Upper lobe of left lung (tissue), 6 donors: ENCODE results near the gene WASHC1. TPM values are rescaled to one million over a fixed set of nuclear protein-coding genes. Genes with fewer than 3 reads are reported as not detected.
A peak's percentile ranks its signal among the peaks of the same experiment; 100 is the strongest.
"Not testable (repeated sequence)": the region's sequence is repeated elsewhere in the genome, so short reads cannot be mapped to it uniquely, and the experiment has no call there.

Experiments
- ATAC-seq, 2 donors: fragments of 200-7000 bp; cut with Tn5 transposase; one replicate each; pipeline ENCODE4 v1.9.1; 2022; ENCODE audit warnings: mild to moderate bottlenecking in 2 of 2, moderate library complexity in 2 of 2; ENCODE audit not compliant: low FRiP score in 2 of 2
- DNase-seq, 2 donors: peaks; one replicate each; pipeline ENCODE4 v3.0.0-alpha.2; 2019 to 2020
- H3K27ac ChIP-seq, 4 donors: fragments of 200-600 bp; sonication (generic); one replicate each; pipeline ENCODE4 v1.5.1; 2016 to 2019
- H3K27me3 ChIP-seq, 4 donors: fragments of 200-600 bp; sonication (generic); one replicate each; pipeline ENCODE4 v1.5.1; 2017 to 2019
- H3K36me3 ChIP-seq, 4 donors: fragments of 200-600 bp; sonication (generic); one replicate each; pipeline ENCODE4 v1.5.1; 2016 to 2019
- H3K4me1 ChIP-seq, 4 donors: fragments of 200-600 bp; sonication (generic); one replicate each; pipeline ENCODE4 v1.5.1; 2018 to 2019
- H3K4me3 ChIP-seq, 4 donors: fragments of 200-600 bp; sonication (generic); one replicate each; pipeline ENCODE4 v1.5.1; 2017 to 2019; ENCODE audit warnings: mild to moderate bottlenecking in 2 of 4, moderate library complexity in 1 of 4
- H3K9me3 ChIP-seq, 4 donors: fragments of 200-600 bp; sonication (generic); one replicate each; pipeline ENCODE4 v1.5.1; 2018 to 2019
- WGBS, 2 donors: methylation state at CpG; one replicate each; pipeline ENCODE4 v1.1.5; 2017 to 2018; 5-methylcytosine and 5-hydroxymethylcytosine counted together
- total RNA-seq, 6 donors: library from RNA; depleted of rRNA in 4 of 6; stranded (reverse); fragments of >200 nt in 4 of 6; gene quantifications; one replicate each; pipeline versions ENCODE4 v1.1.0 to v1.2.1, GENCODE V29; 2016 to 2021
- TF ChIP-seq, protein P1 (sequence below), 6 experiments: fragments of 450-650 bp in 4 of 6; fragments of 200-600 bp in 2 of 6; sonication (generic) in 2 of 6; IDR thresholded peaks; one replicate each; pipeline ENCODE4 v1.5.1; 2016 to 2019; ENCODE audit warnings: antibody characterized with exemption in 6 of 6
- donor health status: DM: no; HTN: no; CAD: no; lungs with moderate emphysema.
- donor health status: DM: no; HTN: yes; CAD: no; lungs with severe emphysema.

Gene WASHC1, protein sequence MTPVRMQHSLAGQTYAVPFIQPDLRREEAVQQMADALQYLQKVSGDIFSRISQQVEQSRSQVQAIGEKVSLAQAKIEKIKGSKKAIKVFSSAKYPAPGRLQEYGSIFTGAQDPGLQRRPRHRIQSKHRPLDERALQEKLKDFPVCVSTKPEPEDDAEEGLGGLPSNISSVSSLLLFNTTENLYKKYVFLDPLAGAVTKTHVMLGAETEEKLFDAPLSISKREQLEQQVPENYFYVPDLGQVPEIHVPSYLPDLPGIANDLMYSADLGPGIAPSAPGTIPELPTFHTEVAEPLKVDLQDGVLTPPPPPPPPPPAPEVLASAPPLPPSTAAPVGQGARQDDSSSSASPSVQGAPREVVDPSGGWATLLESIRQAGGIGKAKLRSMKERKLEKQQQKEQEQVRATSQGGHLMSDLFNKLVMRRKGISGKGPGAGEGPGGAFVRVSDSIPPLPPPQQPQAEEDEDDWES
- 10 to 100 TPM in 4 of 6 donors, 1 to 10 TPM in 2; 3.0 to 29.4 (median 26.9) TPM for total RNA-seq

DNA sequence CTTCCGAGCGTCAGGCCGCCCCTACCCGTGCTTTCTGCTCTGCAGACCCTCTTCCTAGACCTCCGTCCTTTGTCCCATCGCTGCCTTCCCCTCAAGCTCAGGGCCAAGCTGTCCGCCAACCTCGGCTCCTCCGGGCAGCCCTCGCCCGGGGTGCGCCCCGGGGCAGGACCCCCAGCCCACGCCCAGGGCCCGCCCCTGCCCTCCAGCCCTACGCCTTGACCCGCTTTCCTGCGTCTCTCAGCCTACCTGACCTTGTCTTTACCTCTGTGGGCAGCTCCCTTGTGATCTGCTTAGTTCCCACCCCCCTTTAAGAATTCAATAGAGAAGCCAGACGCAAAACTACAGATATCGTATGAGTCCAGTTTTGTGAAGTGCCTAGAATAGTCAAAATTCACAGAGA lies at the start of gene WASHC1:
Gene WASHC1 (minus strand): TSS at position 101 of the 400 bp plus-strand sequence. CDS start 4,457 bp downstream, outside the sequence.
- no CpG with 5 or more reads among the region's 20 CpGs for WGBS, 2 donors
- not testable (repeated sequence) for H3K4me1 ChIP-seq

DNA sequence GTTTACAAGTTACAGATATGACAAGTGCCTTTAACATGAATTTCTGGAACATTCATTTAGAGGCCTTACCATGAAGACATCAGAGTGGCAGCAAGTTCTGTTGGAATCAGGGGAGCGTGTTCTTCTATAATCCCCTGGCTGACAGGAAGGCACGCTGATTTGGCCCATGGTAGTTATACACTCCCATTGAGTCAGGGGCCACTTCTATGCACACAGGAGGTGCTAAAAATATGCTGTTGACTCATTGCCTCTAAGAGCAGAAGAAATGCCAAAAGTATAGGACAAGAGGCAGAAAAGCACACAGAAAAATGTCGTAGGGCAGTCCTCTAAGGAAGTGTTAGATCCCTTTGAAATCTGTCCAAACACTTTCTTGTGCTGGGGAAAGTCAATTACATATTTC lies 49.1 kb upstream of the WASHC1 start:
- not testable (repeated sequence) for H3K9me3 ChIP-seq, H3K36me3 ChIP-seq, H3K27ac ChIP-seq, H3K27me3 ChIP-seq, DNase-seq, H3K4me1 ChIP-seq, H3K4me3 ChIP-seq
- ATAC-seq, result peak in 1 of 2 donors; percentile 65
- no CpG with 5 or more reads among the region's 3 CpGs for WGBS, 2 donors

More for the DNA sequence above, at the start of gene WASHC1:
- DNase-seq, H3K9me3 ChIP-seq, H3K27me3 ChIP-seq, H3K36me3 ChIP-seq, ATAC-seq: not testable (repeated sequence)
- Histone ChIP-seq H3K4me3 (peak within 1 kb of the TSS in 3 of 4 donors; percentile 31 to 47 (median 47)), H3K27ac (peak within 1 kb of the TSS in 1 of 4 donors; percentile 64)

DNA sequence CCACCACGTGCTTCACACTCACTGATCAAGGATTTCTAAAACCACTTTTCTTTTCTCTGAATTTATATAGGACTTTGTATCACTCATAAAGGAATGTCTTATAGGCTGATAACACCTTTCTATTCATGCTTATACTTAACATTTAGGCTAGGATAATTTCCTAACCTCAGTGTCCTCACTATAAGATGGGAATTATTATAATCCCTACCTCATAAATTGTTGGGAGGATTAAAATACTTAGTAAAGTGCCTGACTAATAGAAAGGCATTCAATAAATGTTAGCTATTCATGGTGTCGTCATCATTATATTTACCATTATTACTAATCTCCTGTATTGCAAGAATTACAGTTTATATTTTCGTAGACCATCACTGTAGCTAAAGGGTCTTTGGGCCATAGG lies 47.1 kb upstream of the WASHC1 start:
- not testable (repeated sequence) for H3K36me3 ChIP-seq, H3K27ac ChIP-seq, ATAC-seq, DNase-seq, H3K9me3 ChIP-seq, H3K4me3 ChIP-seq, H3K27me3 ChIP-seq
- 85% methylated on average over 3 of the region's 3 CpGs; no CpG with 5 or more reads in 1 of the 2 donors for WGBS, 2 donors
- H3K4me1 ChIP-seq, result peaks cover 0 to 10% (median 4%) of the 10 kb centered on the region in 4 donors

DNA sequence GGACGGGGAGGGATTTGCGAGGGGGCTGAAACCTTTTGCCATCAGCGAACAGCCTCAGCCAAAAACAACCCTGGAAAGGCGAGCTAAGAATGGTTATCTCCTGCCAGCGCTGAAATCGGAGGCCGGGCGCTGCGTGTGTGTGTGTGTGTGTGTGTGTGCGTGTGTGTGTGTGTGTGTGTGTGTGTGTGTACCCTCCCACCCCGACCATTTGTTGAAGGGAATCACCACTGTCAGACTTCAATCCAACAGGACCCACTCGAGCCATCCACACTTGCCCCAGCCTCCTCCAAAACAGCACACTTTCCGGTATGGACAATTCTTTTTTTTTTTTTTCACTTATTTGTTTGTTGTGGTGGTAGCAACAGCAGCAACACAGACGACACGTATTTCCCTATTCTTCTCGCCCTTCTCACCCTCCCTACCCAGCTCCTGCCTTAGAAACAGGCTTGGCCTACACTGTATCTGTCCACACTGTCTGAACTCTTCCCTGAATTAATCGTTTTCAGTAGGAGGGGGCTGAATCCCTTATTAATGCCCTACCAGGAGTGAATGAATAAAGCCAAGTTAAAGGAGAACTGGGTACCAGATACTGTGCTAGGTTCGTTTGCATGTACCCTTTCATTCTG lies 44.8 kb upstream of the WASHC1 start:
- H3K9me3 ChIP-seq, H3K27me3 ChIP-seq, DNase-seq, H3K36me3 ChIP-seq: not testable (repeated sequence)
- Histone ChIP-seq H3K4me1 (peaks cover 0 to 10% (median 4%) of the 10 kb centered on the region in 4 donors), H3K4me3 (peak overlapping the region in 3 of 4 donors; percentile 39 to 57 (median 53)), H3K27ac (peak overlapping the region in 1 of 4 donors; percentile 69)
- 18 to 33% methylated on average over 7 to 16 of the region's 18 CpGs for WGBS, 2 donors
- peak; percentile 35 to 56 for ATAC-seq

DNA sequence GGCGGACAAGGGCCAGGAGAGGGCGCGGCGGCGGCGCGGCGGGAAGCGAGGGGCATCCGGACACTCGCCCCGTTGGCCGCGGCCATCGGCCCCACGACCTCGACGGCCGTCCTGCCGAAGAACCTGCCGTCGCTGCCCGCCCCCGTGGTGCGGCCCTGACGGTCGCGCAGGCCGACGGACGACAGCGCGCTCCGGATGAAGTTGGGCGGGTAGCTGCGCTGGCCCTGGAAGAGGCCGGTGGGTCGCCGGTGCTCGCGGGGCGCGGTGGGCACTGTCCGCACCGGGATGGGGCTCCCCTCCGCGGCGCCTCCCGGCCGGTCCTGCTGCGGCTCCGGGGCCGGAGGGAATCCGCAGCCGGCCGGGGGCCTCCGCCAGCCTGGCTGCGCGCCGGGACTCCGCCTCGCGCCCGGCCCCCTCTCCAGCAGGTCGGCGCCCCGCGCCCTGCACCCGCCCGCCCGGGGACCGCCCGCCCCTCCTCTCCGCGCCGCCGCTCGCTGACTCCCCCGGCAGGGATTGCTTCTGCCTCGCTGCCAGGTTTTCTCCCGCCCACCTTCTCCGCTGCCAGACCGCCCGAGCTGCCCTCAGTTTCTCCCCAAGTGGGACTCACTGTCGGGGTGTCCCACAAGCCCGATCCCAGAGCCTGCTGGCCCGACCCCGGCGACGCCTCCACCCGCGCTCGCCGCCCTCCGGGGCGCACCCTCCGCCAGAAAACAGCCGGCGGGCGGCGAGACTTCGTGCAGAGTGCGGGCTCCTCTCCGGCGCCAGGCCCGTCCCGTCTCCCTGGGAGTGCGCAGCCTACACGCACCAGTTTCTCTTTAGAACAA lies 44.0 kb upstream of the WASHC1 start:
- WGBS, 2 donors, result 0% methylated on average over 2 to 36 of the region's 109 CpGs
- peaks cover 0 to 10% (median 4%) of the 10 kb centered on the region in 4 donors for H3K4me1 ChIP-seq
- DNase-seq (peak in 1 of 2 donors; percentile 89), ATAC-seq (peak; percentile 55 to 76)
- not testable (repeated sequence) for H3K36me3 ChIP-seq, H3K9me3 ChIP-seq, H3K27me3 ChIP-seq
- peak overlapping the region; percentile 30 to 57 (median 46) for H3K4me3 ChIP-seq
- peak overlapping the region in 2 of 4 donors; percentile 63 to 69 for H3K27ac ChIP-seq
- TF ChIP-seq, protein P1, sequence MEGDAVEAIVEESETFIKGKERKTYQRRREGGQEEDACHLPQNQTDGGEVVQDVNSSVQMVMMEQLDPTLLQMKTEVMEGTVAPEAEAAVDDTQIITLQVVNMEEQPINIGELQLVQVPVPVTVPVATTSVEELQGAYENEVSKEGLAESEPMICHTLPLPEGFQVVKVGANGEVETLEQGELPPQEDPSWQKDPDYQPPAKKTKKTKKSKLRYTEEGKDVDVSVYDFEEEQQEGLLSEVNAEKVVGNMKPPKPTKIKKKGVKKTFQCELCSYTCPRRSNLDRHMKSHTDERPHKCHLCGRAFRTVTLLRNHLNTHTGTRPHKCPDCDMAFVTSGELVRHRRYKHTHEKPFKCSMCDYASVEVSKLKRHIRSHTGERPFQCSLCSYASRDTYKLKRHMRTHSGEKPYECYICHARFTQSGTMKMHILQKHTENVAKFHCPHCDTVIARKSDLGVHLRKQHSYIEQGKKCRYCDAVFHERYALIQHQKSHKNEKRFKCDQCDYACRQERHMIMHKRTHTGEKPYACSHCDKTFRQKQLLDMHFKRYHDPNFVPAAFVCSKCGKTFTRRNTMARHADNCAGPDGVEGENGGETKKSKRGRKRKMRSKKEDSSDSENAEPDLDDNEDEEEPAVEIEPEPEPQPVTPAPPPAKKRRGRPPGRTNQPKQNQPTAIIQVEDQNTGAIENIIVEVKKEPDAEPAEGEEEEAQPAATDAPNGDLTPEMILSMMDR (IDR thresholded peaks at IDR 0.05), result peak in 1 of 6 experiments; percentile 20

DNA sequence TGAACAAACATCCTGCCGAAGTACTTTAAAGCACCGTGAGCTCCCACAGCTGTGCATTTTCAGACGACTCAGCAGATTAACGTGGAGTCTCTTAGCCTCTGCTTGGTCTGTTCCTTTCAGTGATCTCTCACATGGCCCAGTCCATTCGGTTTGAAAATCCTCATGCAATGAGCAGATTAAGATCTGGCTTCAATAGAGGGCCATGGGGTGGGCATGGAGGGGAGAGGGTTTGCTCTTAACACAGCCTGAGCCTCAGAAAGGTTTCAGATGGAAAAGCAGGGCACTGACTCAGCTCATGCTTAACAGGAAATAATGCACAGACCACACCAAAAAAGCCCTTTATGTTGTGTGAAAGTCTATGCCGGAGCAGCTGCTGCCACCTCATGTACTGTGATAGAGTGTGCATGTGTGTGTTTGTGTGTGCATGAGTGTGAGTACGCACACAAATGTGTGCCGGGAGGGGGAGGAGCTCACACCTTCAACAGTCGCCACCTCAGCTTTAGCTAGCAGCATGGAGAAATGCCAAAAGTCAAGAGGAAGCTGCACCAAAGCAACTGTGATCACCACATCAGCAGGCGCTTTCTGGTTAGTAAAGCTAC lies 33.9 kb upstream of the WASHC1 start:
- peak; percentile 68 to 84 for ATAC-seq

DNA sequence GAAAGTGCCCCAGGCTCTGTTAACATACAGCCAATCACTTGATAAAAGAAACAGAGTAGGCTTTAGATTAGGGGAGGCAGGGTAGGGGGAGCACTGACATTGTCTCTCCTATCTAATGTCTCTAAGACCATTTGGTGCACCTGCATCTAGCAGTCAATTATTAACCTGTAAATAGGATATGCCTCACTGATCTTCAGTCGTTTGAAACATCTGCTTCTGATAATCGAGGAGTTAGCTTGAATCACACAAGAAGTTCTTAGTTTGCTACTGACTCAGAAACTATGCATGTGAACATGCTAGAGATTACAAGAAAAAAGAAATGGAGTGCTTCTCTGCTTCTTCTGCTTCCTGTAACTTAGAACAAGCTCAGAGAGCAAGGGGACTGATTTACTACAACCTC lies 23.4 kb upstream of the WASHC1 start:
- DNase-seq, H3K27me3 ChIP-seq, ATAC-seq, H3K27ac ChIP-seq, H3K4me3 ChIP-seq, H3K9me3 ChIP-seq, H3K4me1 ChIP-seq, H3K36me3 ChIP-seq: not testable (repeated sequence)
- WGBS, 2 donors, result 49 to 73% methylated on average over 2 of the region's 2 CpGs

More for the DNA sequence above, 33.9 kb upstream of the WASHC1 start:
- not testable (repeated sequence) for H3K9me3 ChIP-seq, H3K27me3 ChIP-seq, H3K4me1 ChIP-seq, DNase-seq, H3K27ac ChIP-seq, H3K36me3 ChIP-seq, H3K4me3 ChIP-seq
- WGBS, 2 donors, result 0 to 10% methylated on average over 1 to 2 of the region's 10 CpGs

DNA sequence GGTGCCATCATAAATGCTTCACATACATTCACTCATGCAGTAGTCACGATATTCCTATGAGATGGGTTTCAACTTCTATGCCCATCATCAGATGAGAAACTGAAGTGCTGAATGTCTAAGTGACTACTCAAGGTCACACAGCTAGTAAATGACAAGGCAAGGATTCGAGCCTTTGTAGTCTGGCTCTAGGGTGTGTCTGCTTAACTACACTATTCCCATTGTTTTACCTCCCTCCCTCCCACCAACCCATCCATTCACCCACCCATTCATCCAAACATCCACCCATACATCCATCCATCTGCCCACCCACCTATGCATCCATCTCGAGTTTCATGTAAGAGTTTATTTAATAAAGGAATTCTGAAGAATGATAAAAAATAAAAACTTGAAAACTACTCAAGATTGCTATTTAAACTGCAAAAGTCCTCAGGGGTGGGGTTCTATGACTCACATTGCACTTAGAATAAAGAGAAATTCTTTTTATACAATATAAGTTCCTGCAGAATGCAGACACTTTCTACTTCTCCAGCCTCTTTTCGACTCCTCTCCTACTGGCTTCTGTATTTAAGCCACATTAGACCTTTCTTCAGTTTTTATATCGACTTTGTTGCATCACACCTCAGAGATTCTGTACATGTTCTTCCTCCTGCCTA lies 19.1 kb upstream of the WASHC1 start:
- H3K27me3 ChIP-seq, H3K9me3 ChIP-seq, H3K4me1 ChIP-seq, DNase-seq, H3K36me3 ChIP-seq, H3K4me3 ChIP-seq, H3K27ac ChIP-seq: not testable (repeated sequence)
- peak in 1 of 2 donors; percentile 51 for ATAC-seq
- WGBS, 2 donors, result 42 to 58% methylated on average over 3 to 4 of the region's 5 CpGs

DNA sequence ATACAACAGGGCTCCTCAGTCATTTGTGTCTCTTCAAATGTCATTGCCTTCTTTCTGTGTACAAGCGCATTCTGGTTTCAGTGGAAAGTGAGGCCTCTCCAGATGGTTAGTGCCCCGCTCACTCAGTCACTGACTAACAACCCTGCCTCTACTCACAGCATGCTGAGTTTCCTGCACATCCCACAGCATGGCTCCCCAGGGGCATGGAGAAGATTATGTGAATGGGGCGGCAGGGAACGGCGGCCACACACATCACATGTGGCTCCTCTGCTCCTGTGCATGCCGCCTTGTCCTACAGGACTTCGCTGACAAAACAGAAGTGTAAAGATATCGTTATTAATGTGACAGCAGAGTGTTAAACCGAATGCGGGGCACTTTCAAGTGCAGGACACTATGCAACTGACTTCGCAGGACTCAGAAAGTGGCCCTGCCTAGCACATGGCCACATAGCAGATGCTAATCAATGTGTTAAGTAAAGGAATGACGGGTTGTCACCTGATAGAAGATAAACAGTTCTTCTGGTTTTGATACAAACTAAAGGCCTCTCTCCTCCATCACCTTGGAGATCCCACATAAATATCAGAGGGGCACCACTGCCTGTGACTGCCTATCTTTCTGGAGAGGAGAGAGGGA lies 17.5 kb upstream of the WASHC1 start:
- DNase-seq (peak in 1 of 2 donors; percentile 30), ATAC-seq (peak; percentile 12 to 73)
- not testable (repeated sequence) for H3K4me3 ChIP-seq, H3K27me3 ChIP-seq, H3K27ac ChIP-seq, H3K36me3 ChIP-seq, H3K4me1 ChIP-seq, H3K9me3 ChIP-seq
- 89 to 100% methylated on average over 2 to 3 of the region's 12 CpGs for WGBS, 2 donors

DNA sequence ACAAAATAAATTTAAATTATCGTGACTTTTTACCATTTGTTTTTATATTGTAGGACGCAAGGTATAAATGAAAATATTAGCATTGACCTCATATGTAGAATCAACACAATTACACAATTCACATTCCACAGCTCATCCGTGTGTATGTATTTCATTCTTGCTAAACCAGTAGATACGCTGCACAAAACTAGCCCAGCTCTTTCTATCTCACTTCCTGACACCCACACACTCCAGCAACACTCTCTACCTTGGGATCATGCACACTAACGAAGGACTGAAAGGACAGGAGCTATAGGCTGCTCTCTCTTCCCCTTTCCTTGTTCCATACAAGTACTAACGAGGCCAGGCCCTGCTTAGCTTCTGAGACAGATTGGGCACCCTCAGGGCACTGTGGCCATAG lies 16.9 kb upstream of the WASHC1 start:
- H3K27ac ChIP-seq, H3K36me3 ChIP-seq, H3K4me3 ChIP-seq, H3K9me3 ChIP-seq, H3K27me3 ChIP-seq, DNase-seq, H3K4me1 ChIP-seq: not testable (repeated sequence)
- peak; percentile 36 to 61 for ATAC-seq
- WGBS, 2 donors, result 36 to 45% methylated on average over 5 of the region's 6 CpGs
